H9 (cell line): Measurements from ENCODE around the gene OR9Q1. TPM values are rescaled to one million over a fixed set of nuclear protein-coding genes. Genes with fewer than 3 reads are reported as not detected.

Source experiments
- DNase-seq: peaks from one replicate; pipeline ENCODE4 v3.0.0-alpha.2; 2017
- H2AFZ ChIP-seq: one replicate; pipeline ENCODE4 v1.6.1; 2013; ENCODE audit warnings: mild to moderate bottlenecking, low read length, control low read depth, moderate library complexity
- H2AK5ac ChIP-seq: 2 replicates; pipeline ENCODE4 v1.6.1; 2013; ENCODE audit warnings: low read length, control low read depth, mixed read lengths; ENCODE audit not compliant: insufficient read length
- H2BK120ac ChIP-seq: one replicate; pipeline ENCODE4 v1.6.1; 2013; ENCODE audit warnings: low read depth, mild to moderate bottlenecking, low read length, control low read depth, inconsistent platforms; ENCODE audit not compliant: poor library complexity, severe bottlenecking
- H2BK12ac ChIP-seq: 2 replicates; pipeline ENCODE4 v1.6.1; 2013; ENCODE audit warnings: low read length, control low read depth, mixed read lengths, low read depth; ENCODE audit not compliant: insufficient read length
- H2BK15ac ChIP-seq: 2 replicates; pipeline ENCODE4 v1.6.1; 2013; ENCODE audit warnings: low read depth, low read length, control low read depth
- H2BK20ac ChIP-seq: one replicate; pipeline ENCODE4 v1.6.1; 2013; ENCODE audit warnings: low read depth, mild to moderate bottlenecking, low read length, control low read depth, inconsistent platforms; ENCODE audit not compliant: poor library complexity, severe bottlenecking
- H2BK5ac ChIP-seq: 2 replicates; pipeline ENCODE4 v1.6.1; 2013; ENCODE audit warnings: low read length, control low read depth, mixed read lengths; ENCODE audit not compliant: insufficient read length
- H3K14ac ChIP-seq: 2 replicates; pipeline ENCODE4 v1.6.1; 2013; ENCODE audit warnings: low read length, control low read depth; ENCODE audit not compliant: insufficient read depth
- H3K18ac ChIP-seq: 2 replicates; pipeline ENCODE4 v1.6.1; 2013; ENCODE audit warnings: low read depth, mild to moderate bottlenecking, mixed read lengths, low read length, control low read depth; ENCODE audit not compliant: insufficient read length
- H3K23ac ChIP-seq: 2 replicates; pipeline ENCODE4 v1.6.1; 2013; ENCODE audit warnings: low read length, control low read depth, mixed read lengths, low read depth; ENCODE audit not compliant: insufficient read length
- H3K23me2 ChIP-seq: 2 replicates; pipeline ENCODE4 v1.6.1; 2013; ENCODE audit warnings: low read depth, mild to moderate bottlenecking, mixed read lengths, low read length, control low read depth; ENCODE audit not compliant: insufficient read length, poor library complexity, severe bottlenecking
- H3K27ac ChIP-seq: 2 replicates; pipeline ENCODE4 v1.5.1; 2013; ENCODE audit warnings: low read length, control low read depth, mixed read lengths, low read depth; ENCODE audit not compliant: insufficient read length
- H3K27me3 ChIP-seq: 2 replicates; pipeline ENCODE4 v1.6.1; 2013; ENCODE audit warnings: low read length, control low read depth, inconsistent platforms; ENCODE audit not compliant: insufficient read depth
- H3K4ac ChIP-seq: 2 replicates; pipeline ENCODE4 v1.6.1; 2013; ENCODE audit warnings: low read depth, mild to moderate bottlenecking, control low read depth, inconsistent platforms, low read length, moderate library complexity
- H3K4me1 ChIP-seq: 2 replicates; pipeline ENCODE4 v1.6.1; 2013; ENCODE audit warnings: low read length, control low read depth, inconsistent platforms; ENCODE audit not compliant: insufficient read depth
- H3K4me2 ChIP-seq: 2 replicates; pipeline ENCODE4 v1.6.1; 2013; ENCODE audit warnings: low read length, control low read depth, mixed read lengths; ENCODE audit not compliant: insufficient read length, insufficient read depth
- H3K56ac ChIP-seq: 2 replicates; pipeline ENCODE4 v1.6.1; 2013; ENCODE audit warnings: low read depth, mild to moderate bottlenecking, mixed read lengths, low read length, control low read depth; ENCODE audit not compliant: insufficient read length
- H3K79me1 ChIP-seq: 2 replicates; pipeline ENCODE4 v1.6.1; 2013; ENCODE audit warnings: low read depth, mild to moderate bottlenecking, moderate library complexity, low read length, control low read depth, inconsistent platforms; ENCODE audit not compliant: insufficient read depth, poor library complexity, severe bottlenecking
- H3K79me2 ChIP-seq: 2 replicates; pipeline ENCODE4 v1.6.1; 2013; ENCODE audit warnings: low read length, control low read depth, inconsistent platforms; ENCODE audit not compliant: insufficient read depth
- H3K9ac ChIP-seq: 2 replicates; pipeline ENCODE4 v1.6.1; 2013; ENCODE audit warnings: low read length, control low read depth, mixed read lengths; ENCODE audit not compliant: insufficient read length; ENCODE audit errors: extremely low read depth
- H3K9me3 ChIP-seq: one replicate; pipeline ENCODE4 v1.6.1; 2013; ENCODE audit warnings: low read depth, low read length, inconsistent platforms; ENCODE audit not compliant: control insufficient read depth
- H3T11ph ChIP-seq: one replicate; pipeline ENCODE4 v1.6.1; 2013; ENCODE audit warnings: mild to moderate bottlenecking, low read length, control low read depth, inconsistent platforms
- H4K20me1 ChIP-seq: one replicate; pipeline ENCODE4 v1.6.1; 2013; ENCODE audit not compliant: control insufficient read depth, insufficient read length, insufficient read depth
- H4K5ac ChIP-seq: 2 replicates; pipeline ENCODE4 v1.6.1; 2013; ENCODE audit warnings: low read depth, mild to moderate bottlenecking, mixed read lengths, low read length, control low read depth; ENCODE audit not compliant: insufficient read length
- H4K8ac ChIP-seq: replicated peaks from 2 replicates; pipeline ENCODE4 v1.6.1; 2013; ENCODE audit warnings: low read length, control low read depth, mixed read lengths, low read depth; ENCODE audit not compliant: insufficient read length
- H4K91ac ChIP-seq: 2 replicates; pipeline ENCODE4 v1.6.1; 2013; ENCODE audit warnings: low read depth, mild to moderate bottlenecking, moderate library complexity, mixed read lengths, low read length, control low read depth; ENCODE audit not compliant: insufficient read length
- H3K27ac Mint-ChIP-seq, 3 experiments: 2 replicates in 2 of 3; 3 replicates in 1 of 3; pipeline ENCODE4 v1.8.0; 2020 to 2021; ENCODE audit warnings: mixed read lengths in 3 of 3, mild to moderate bottlenecking in 1 of 3, moderate library complexity in 1 of 3
- H3K27me3 Mint-ChIP-seq: 2 replicates; pipeline ENCODE4 v1.8.0; 2021; ENCODE audit warnings: low read depth, mild to moderate bottlenecking, moderate library complexity, mixed read lengths
- H3K36me3 Mint-ChIP-seq, 3 experiments: 2 replicates in 2 of 3; 3 replicates in 1 of 3; pipeline ENCODE4 v1.8.0; 2020 to 2021; ENCODE audit warnings: low read depth in 3 of 3, mixed read lengths in 3 of 3; ENCODE audit not compliant: insufficient read depth in 1 of 3
- H3K4me1 Mint-ChIP-seq, 2 experiments: 2 replicates each; pipeline ENCODE4 v1.8.0; 2020; ENCODE audit warnings: mixed read lengths in 2 of 2
- H3K4me3 Mint-ChIP-seq, 2 experiments: 2 replicates in 1 of 2; 3 replicates in 1 of 2; pipeline ENCODE4 v1.8.0; 2020 to 2021; ENCODE audit warnings: mild to moderate bottlenecking in 2 of 2, mixed read lengths in 2 of 2, moderate library complexity in 1 of 2
- H3K9me3 Mint-ChIP-seq, 2 experiments: 2 replicates in 1 of 2; 3 replicates in 1 of 2; pipeline ENCODE4 v1.8.0; 2020; ENCODE audit warnings: mild to moderate bottlenecking in 2 of 2, mixed read lengths in 2 of 2, moderate library complexity in 1 of 2
- WGBS: extraction: QIAGEN DNeasy Blood & Tissue Kit; methylation state at CpG from one replicate; pipeline ENCODE4 v1.1.7; 2013; ENCODE audit warnings: missing lambda C conversion rate, low lambda C conversion rate, mixed read lengths; ENCODE audit not compliant: insufficient read length; ENCODE audit errors: extremely low coverage; 5-methylcytosine and 5-hydroxymethylcytosine counted together
- total RNA-seq: library from RNA; stranded (reverse); gene quantifications from 2 replicates; pipeline ENCODE4 v1.2.1, GENCODE V29; 2021
- TF ChIP-seq, protein P1 (sequence below): fragments of 200-600 bp; sonication (generic); conservative IDR thresholded peaks from 3 replicates; pipeline ENCODE4 v1.8.0; 2021; ENCODE audit warnings: antibody characterized with exemption, mild to moderate bottlenecking

Gene OR9Q1
- total RNA-seq, 1 experiment from 2014 or later, result not detected

DNA sequence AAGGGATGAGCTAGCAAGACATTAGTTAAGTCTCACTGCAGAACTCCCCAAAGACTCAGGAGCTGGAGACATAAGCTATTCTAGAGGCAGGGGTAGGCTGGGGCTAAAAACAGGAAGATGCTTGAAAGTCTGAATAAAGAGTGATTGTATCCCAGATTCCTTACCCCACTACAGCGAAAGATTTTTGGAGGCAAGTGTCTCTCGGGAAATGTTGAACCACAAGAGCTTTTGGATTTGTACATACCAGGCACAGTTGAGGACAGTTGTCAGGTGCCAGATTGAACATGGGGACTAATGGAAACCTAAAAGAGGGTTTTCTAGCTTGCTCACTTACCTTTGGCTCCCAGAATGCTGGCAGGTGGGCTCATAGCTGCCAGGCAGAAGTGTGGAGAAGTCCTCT lies 43.5 kb upstream of the OR9Q1 start:
- Histone ChIP-seq H2BK120ac (no peak overlapping the region), H4K8ac (no peak overlapping the region), H3K27me3 (no peaks in the 10 kb centered on the region), H3K4ac (no peak overlapping the region), H3K27ac (no peak overlapping the region), H2BK15ac (no peak overlapping the region), H3K23me2 (no peaks in the 10 kb centered on the region), H3K4me1 (peaks cover 4% of the 10 kb centered on the region; the same call in 1 of the 2 replicates), H2BK20ac (no peak overlapping the region), H2BK12ac (no peak overlapping the region), H2AK5ac (no peak overlapping the region), H3K18ac (no peak overlapping the region), H3K79me2 (no peaks in the 10 kb centered on the region), H3K9ac (no peak overlapping the region), H3K79me1 (no peaks in the 10 kb centered on the region), H2BK5ac (no peak overlapping the region), H3K9me3 (no peaks in the 10 kb centered on the region), H3K4me2 (no peak overlapping the region), H3T11ph (no peak overlapping the region), H4K91ac (no peak overlapping the region), H3K56ac (no peak overlapping the region), H4K5ac (no peak overlapping the region), H2AFZ (no peak overlapping the region), H3K14ac (no peak overlapping the region), H3K23ac (no peak overlapping the region), H4K20me1 (no peaks in the 10 kb centered on the region)
- Mint-ChIP-seq H3K36me3 (no peaks in the 10 kb centered on the region), H3K27ac (no peak overlapping the region), H3K4me1 (peaks cover 4 to 13% of the 10 kb centered on the region in 2 experiments; a peak in 3 of 4 replicates), H3K9me3 (peaks cover 0 to 4% of the 10 kb centered on the region in 2 experiments; a peak in 2 of 5 replicates), H3K4me3 (no peak overlapping the region), H3K27me3 (no peaks in the 10 kb centered on the region)
- DNase-seq, result no peak
- TF ChIP-seq, protein P1, sequence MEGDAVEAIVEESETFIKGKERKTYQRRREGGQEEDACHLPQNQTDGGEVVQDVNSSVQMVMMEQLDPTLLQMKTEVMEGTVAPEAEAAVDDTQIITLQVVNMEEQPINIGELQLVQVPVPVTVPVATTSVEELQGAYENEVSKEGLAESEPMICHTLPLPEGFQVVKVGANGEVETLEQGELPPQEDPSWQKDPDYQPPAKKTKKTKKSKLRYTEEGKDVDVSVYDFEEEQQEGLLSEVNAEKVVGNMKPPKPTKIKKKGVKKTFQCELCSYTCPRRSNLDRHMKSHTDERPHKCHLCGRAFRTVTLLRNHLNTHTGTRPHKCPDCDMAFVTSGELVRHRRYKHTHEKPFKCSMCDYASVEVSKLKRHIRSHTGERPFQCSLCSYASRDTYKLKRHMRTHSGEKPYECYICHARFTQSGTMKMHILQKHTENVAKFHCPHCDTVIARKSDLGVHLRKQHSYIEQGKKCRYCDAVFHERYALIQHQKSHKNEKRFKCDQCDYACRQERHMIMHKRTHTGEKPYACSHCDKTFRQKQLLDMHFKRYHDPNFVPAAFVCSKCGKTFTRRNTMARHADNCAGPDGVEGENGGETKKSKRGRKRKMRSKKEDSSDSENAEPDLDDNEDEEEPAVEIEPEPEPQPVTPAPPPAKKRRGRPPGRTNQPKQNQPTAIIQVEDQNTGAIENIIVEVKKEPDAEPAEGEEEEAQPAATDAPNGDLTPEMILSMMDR, result no peak
- no CpG with 5 or more reads among the region's 2 CpGs for WGBS
